Hindlimb muscle (tissue), 1 donor: Measurements from ENCODE around the gene STYXL2. TPM values are rescaled to one million over a fixed set of nuclear protein-coding genes. Genes with fewer than 3 reads are reported as not detected.

Experiments used
- DNase-seq: peaks from one replicate; pipeline ENCODE4 v3.0.0-alpha.2; 2013
- polyA plus RNA-seq: library from polyadenylated mRNA; unstranded; fragments of 120-200 nt; gene quantifications from one replicate; pipeline ENCODE4 v1.2.1, GENCODE V29; 2013; ENCODE audit not compliant: insufficient read length

The STYXL2 gene
- polyA plus RNA-seq, 1 donor, result 138 TPM

GRCh38 chr1:167136806-167137205 lies 42.9 kb downstream of the STYXL2 start:
- DNase-seq, result no peak

- DNase-seq, result no peak
Observed at GRCh38 chr1:167137332-167137781, 43.5 kb downstream of the STYXL2 start.

- no peak for DNase-seq
Observed at GRCh38 chr1:167137793-167138510, 44.1 kb downstream of the STYXL2 start.

GRCh38 chr1:167138703-167139102 lies 44.8 kb downstream of the STYXL2 start:
- no peak for DNase-seq

- DNase-seq, result no peak
Observed at GRCh38 chr1:167141963-167142362, 48.1 kb downstream of the STYXL2 start.

Other genes starting within 250 kb of the STYXL2 start
- 13.5 TPM for gene TADA1, start 217.8 kb upstream of the STYXL2 start, polyA plus RNA-seq
- 3.8 TPM for gene ILDR2, start 118.5 kb upstream of the STYXL2 start, polyA plus RNA-seq
- gene MAEL, start 104.8 kb upstream of the STYXL2 start, polyA plus RNA-seq, result 0.99 TPM
- 0.12 TPM for gene GPA33, start 3.7 kb upstream of the STYXL2 start, polyA plus RNA-seq
- gene POU2F1, start 126.8 kb downstream of the STYXL2 start, polyA plus RNA-seq, result 6.1 TPM